ENCODE data around the gene SGSM2.

SGSM2 gene

DNA sequence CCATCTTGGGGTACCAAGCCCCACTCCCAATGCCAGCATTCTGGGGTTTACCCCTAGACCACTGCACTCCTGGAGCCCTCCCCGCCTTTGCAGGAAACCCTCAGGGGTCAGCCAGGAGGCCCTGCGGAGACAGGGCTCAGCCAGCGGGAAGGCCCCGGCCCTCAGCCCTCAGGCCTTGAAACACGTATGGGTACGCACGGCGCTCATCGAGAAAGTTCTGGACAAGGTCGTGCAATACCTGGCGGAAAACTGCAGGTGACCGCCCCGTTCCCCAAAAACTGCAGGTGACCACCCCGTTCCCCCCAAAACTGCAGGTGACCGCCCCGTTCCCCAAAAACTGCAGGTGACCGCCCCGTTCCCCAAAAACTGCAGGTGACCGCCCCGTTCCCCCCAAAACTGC, 24.7 kb downstream of the SGSM2 start:
- TF ChIP-seq POLR2A (IDR thresholded peaks at IDR 0.05; ENCODE audit: low read depth, low read length): no peak
- TF ChIP-seq POLR2AphosphoS5 (IDR thresholded peaks at IDR 0.05; ENCODE audit: low read depth, low read length): no peak
- TF ChIP-seq TAF1 (IDR thresholded peaks at IDR 0.05; ENCODE audit: borderline replicate concordance, low read depth, low read length): no peak
- FAIRE-seq: no peak
- no peak for DNase-seq (ENCODE audit: insufficient read length)

- DNase-seq (ENCODE audit: insufficient read length) (no peak), FAIRE-seq (no peak)
- TF ChIP-seq POLR2A (IDR thresholded peaks at IDR 0.05; ENCODE audit: low read depth, low read length) (no peak), POLR2AphosphoS5 (IDR thresholded peaks at IDR 0.05; ENCODE audit: low read depth, low read length) (no peak), TAF1 (IDR thresholded peaks at IDR 0.05; ENCODE audit: borderline replicate concordance, low read depth, low read length) (no peak)
These were observed 25.1 kb downstream of the SGSM2 start for GRCh38 chr17:2362416-2362815.

GRCh38 chr17:2362881-2363280, 25.6 kb downstream of the SGSM2 start:
- FAIRE-seq (no peak), DNase-seq (ENCODE audit: insufficient read length) (no peak)
- TF ChIP-seq TAF1 (IDR thresholded peaks at IDR 0.05; ENCODE audit: borderline replicate concordance, low read depth, low read length) (no peak), POLR2A (IDR thresholded peaks at IDR 0.05; ENCODE audit: low read depth, low read length) (no peak), POLR2AphosphoS5 (IDR thresholded peaks at IDR 0.05; ENCODE audit: low read depth, low read length) (no peak)

DNA sequence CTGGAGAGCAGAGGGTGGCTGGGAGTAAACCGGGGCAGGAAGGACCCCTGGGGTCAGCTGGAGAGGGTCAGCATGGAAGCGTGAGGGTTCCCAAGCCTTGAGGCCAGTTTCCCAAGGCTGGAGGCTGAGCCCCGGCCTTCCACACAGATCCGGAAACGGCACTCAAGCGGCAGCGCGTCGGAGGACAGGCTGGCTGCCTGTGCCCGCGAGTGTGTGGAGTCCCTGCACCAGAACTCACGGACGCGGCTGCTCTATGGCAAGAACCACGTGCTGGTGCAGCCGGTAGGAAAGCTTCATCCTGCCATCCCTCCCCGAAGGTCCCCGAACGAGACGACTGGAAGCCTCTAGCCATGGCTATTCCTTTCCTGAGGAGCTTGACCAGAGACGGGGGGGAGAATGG, 26.0 kb downstream of the SGSM2 start:
- no peak for TF ChIP-seq POLR2AphosphoS5 (IDR thresholded peaks at IDR 0.05; ENCODE audit: low read depth, low read length)
- TF ChIP-seq POLR2A (IDR thresholded peaks at IDR 0.05; ENCODE audit: low read depth, low read length): no peak
- no peak for TF ChIP-seq TAF1 (IDR thresholded peaks at IDR 0.05; ENCODE audit: borderline replicate concordance, low read depth, low read length)
- no peak for DNase-seq (ENCODE audit: insufficient read length)
- no peak for FAIRE-seq

GRCh38 chr17:2363851-2364762, 26.8 kb downstream of the SGSM2 start:
- DNase-seq (ENCODE audit: insufficient read length) (no peak), FAIRE-seq (no peak)
- TF ChIP-seq TAF1 (IDR thresholded peaks at IDR 0.05; ENCODE audit: borderline replicate concordance, low read depth, low read length): no peak
- no peak for TF ChIP-seq POLR2AphosphoS5 (IDR thresholded peaks at IDR 0.05; ENCODE audit: low read depth, low read length)
- no peak for TF ChIP-seq POLR2A (IDR thresholded peaks at IDR 0.05; ENCODE audit: low read depth, low read length)

GRCh38 chr17:2364763-2365116, 27.4 kb downstream of the SGSM2 start:
- DNase-seq (ENCODE audit: insufficient read length) (no peak), FAIRE-seq (no peak)
- TF ChIP-seq POLR2A (IDR thresholded peaks at IDR 0.05; ENCODE audit: low read depth, low read length) (no peak), POLR2AphosphoS5 (IDR thresholded peaks at IDR 0.05; ENCODE audit: low read depth, low read length) (no peak), TAF1 (IDR thresholded peaks at IDR 0.05; ENCODE audit: borderline replicate concordance, low read depth, low read length) (no peak)

GRCh38 chr17:2365132-2365531, 27.8 kb downstream of the SGSM2 start:
- no peak for TF ChIP-seq POLR2AphosphoS5 (IDR thresholded peaks at IDR 0.05; ENCODE audit: low read depth, low read length)
- TF ChIP-seq POLR2A (IDR thresholded peaks at IDR 0.05; ENCODE audit: low read depth, low read length): no peak
- no peak for TF ChIP-seq TAF1 (IDR thresholded peaks at IDR 0.05; ENCODE audit: borderline replicate concordance, low read depth, low read length)

GRCh38 chr17:2366747-2367494, 29.6 kb downstream of the SGSM2 start:
- TF ChIP-seq POLR2AphosphoS5 (IDR thresholded peaks at IDR 0.05; ENCODE audit: low read depth, low read length): no peak
- no peak for TF ChIP-seq TAF1 (IDR thresholded peaks at IDR 0.05; ENCODE audit: borderline replicate concordance, low read depth, low read length)
- TF ChIP-seq POLR2A (IDR thresholded peaks at IDR 0.05; ENCODE audit: low read depth, low read length): no peak
- FAIRE-seq (no peak), DNase-seq (ENCODE audit: insufficient read length) (no peak)

More at GRCh38 chr17:2365132-2365531, 27.8 kb downstream of the SGSM2 start:
- DNase-seq (ENCODE audit: insufficient read length) (no peak), FAIRE-seq (no peak)

GRCh38 chr17:2368359-2368758, 31.1 kb downstream of the SGSM2 start:
- DNase-seq (ENCODE audit: insufficient read length): no peak
- no peak for FAIRE-seq
- TF ChIP-seq POLR2A (IDR thresholded peaks at IDR 0.05; ENCODE audit: low read depth, low read length): no peak
- no peak for TF ChIP-seq TAF1 (IDR thresholded peaks at IDR 0.05; ENCODE audit: borderline replicate concordance, low read depth, low read length)
- TF ChIP-seq POLR2AphosphoS5 (IDR thresholded peaks at IDR 0.05; ENCODE audit: low read depth, low read length): no peak

GRCh38 chr17:2369039-2369438, 31.7 kb downstream of the SGSM2 start:
- DNase-seq (ENCODE audit: insufficient read length) (no peak), FAIRE-seq (no peak)
- TF ChIP-seq POLR2AphosphoS5 (IDR thresholded peaks at IDR 0.05; ENCODE audit: low read depth, low read length) (no peak), TAF1 (IDR thresholded peaks at IDR 0.05; ENCODE audit: borderline replicate concordance, low read depth, low read length) (no peak), POLR2A (IDR thresholded peaks at IDR 0.05; ENCODE audit: low read depth, low read length) (no peak)

- DNase-seq (ENCODE audit: insufficient read length) (no peak), FAIRE-seq (no peak)
- TF ChIP-seq POLR2AphosphoS5 (IDR thresholded peaks at IDR 0.05; ENCODE audit: low read depth, low read length) (no peak), POLR2A (IDR thresholded peaks at IDR 0.05; ENCODE audit: low read depth, low read length) (no peak), TAF1 (IDR thresholded peaks at IDR 0.05; ENCODE audit: borderline replicate concordance, low read depth, low read length) (no peak)
These were observed 32.4 kb downstream of the SGSM2 start for GRCh38 chr17:2369551-2370210.
